Activated CD8-positive, alpha-beta memory T cell treated with anti-CD3 and anti-CD28 coated beads, Interleukin-2, amount 10 ng/mL, durations not matched to agents 7 days and 5 days (primary cell): ENCODE measurements around the gene COL23A1. TPM values are rescaled to one million over a fixed set of nuclear protein-coding genes. Genes with fewer than 3 reads are reported as not detected.

ENCODE experiments used
- ATAC-seq: fragments of 150-1000 bp; cut with Tn5 transposase; one replicate; pipeline ENCODE4 v1.10.0; 2021; ENCODE audit warnings: moderate library complexity
- CTCF ChIA-PET: fragments of 350-600 bp; sonication (Branson Sonifier 250); formaldehyde crosslinking; loops from one replicate; lab custom pipeline; 2021; ENCODE audit warnings: antibody characterized with exemption; lab: Charles Lee
- DNase-seq: peaks from one replicate; pipeline ENCODE4 v3.0.0-alpha.2; 2020
- H3K27ac Mint-ChIP-seq: one replicate; pipeline ENCODE4 v1.8.0; 2021; ENCODE audit warnings: mild to moderate bottlenecking, mixed read lengths
- H3K27me3 Mint-ChIP-seq: one replicate; pipeline ENCODE4 v1.8.0; 2021; ENCODE audit warnings: mixed read lengths
- H3K36me3 Mint-ChIP-seq: one replicate; pipeline ENCODE4 v1.8.0; 2021; ENCODE audit warnings: mild to moderate bottlenecking, mixed read lengths
- H3K4me1 Mint-ChIP-seq: one replicate; pipeline ENCODE4 v1.8.0; 2021; ENCODE audit warnings: mixed read lengths
- H3K4me3 Mint-ChIP-seq: one replicate; pipeline ENCODE4 v1.8.0; 2021; ENCODE audit warnings: mild to moderate bottlenecking, moderate library complexity, mixed read lengths
- H3K9me3 Mint-ChIP-seq: one replicate; pipeline ENCODE4 v1.8.0; 2022; ENCODE audit warnings: low read depth, mixed read lengths
- total RNA-seq, 2 experiments: library from RNA; stranded (reverse); gene quantifications; one replicate each; pipeline ENCODE4 v1.2.3, GENCODE V29; 2021

COL23A1 gene
- total RNA-seq, 2 experiments from 2014 or later: 0.18 to 0.19 TPM

GRCh38 chr5:178514851-178515418 lies 75.3 kb downstream of the COL23A1 start:
- no peaks in the 10 kb centered on the region for H3K4me1 Mint-ChIP-seq
- DNase-seq: no peak
- CTCF ChIA-PET: no interaction called here
- no peaks in the 10 kb centered on the region for H3K36me3 Mint-ChIP-seq
- ATAC-seq: no peak
- no peak overlapping the region for H3K4me3 Mint-ChIP-seq
- no peak overlapping the region for H3K27ac Mint-ChIP-seq
- H3K9me3 Mint-ChIP-seq: no peaks in the 10 kb centered on the region
- H3K27me3 Mint-ChIP-seq: no peaks in the 10 kb centered on the region

- peaks cover 2% of the 10 kb centered on the region for H3K27me3 Mint-ChIP-seq
- H3K9me3 Mint-ChIP-seq: no peaks in the 10 kb centered on the region
- ATAC-seq (no peak), DNase-seq (no peak)
- no peaks in the 10 kb centered on the region for H3K4me1 Mint-ChIP-seq
- H3K36me3 Mint-ChIP-seq: no peaks in the 10 kb centered on the region
- H3K4me3 Mint-ChIP-seq: no peak overlapping the region
- CTCF ChIA-PET: no interaction called here
- H3K27ac Mint-ChIP-seq: no peak overlapping the region
Observed at GRCh38 chr5:178511172-178511571, 79.0 kb downstream of the COL23A1 start.

- Mint-ChIP-seq H3K36me3 (no peaks in the 10 kb centered on the region), H3K4me1 (no peaks in the 10 kb centered on the region), H3K9me3 (no peaks in the 10 kb centered on the region), H3K27me3 (peaks cover 2% of the 10 kb centered on the region), H3K4me3 (no peak overlapping the region), H3K27ac (no peak overlapping the region)
- ATAC-seq: no peak
- no peak for DNase-seq
- CTCF ChIA-PET: interaction anchor here (0.6 kb wide), 1 partner anchor 1039 kb away, joined by 3 read pairs; no protein-coding TSS in a partner anchor
Observed at GRCh38 chr5:178509491-178510057, 80.6 kb downstream of the COL23A1 start.

- Mint-ChIP-seq H3K27me3 (peaks cover 2% of the 10 kb centered on the region), H3K4me3 (no peak overlapping the region), H3K4me1 (no peaks in the 10 kb centered on the region), H3K36me3 (no peaks in the 10 kb centered on the region), H3K9me3 (no peaks in the 10 kb centered on the region), H3K27ac (no peak overlapping the region)
- no peak for DNase-seq
- ATAC-seq: no peak
- CTCF ChIA-PET: no interaction called here
Observed at GRCh38 chr5:178507151-178507932, 82.9 kb downstream of the COL23A1 start.

GRCh38 chr5:178505639-178506407 lies 84.4 kb downstream of the COL23A1 start:
- CTCF ChIA-PET: no interaction called here
- Mint-ChIP-seq H3K36me3 (no peaks in the 10 kb centered on the region), H3K4me1 (no peaks in the 10 kb centered on the region), H3K9me3 (no peaks in the 10 kb centered on the region), H3K27me3 (peaks cover 2% of the 10 kb centered on the region), H3K27ac (no peak overlapping the region), H3K4me3 (no peak overlapping the region)
- ATAC-seq (no peak), DNase-seq (no peak)

GRCh38 chr5:178504340-178504960 lies 85.7 kb downstream of the COL23A1 start:
- no peak overlapping the region for H3K27ac Mint-ChIP-seq

GRCh38 chr5:178502401-178503100 lies 87.6 kb downstream of the COL23A1 start:
- Mint-ChIP-seq H3K36me3 (no peaks in the 10 kb centered on the region), H3K4me1 (no peaks in the 10 kb centered on the region), H3K9me3 (no peaks in the 10 kb centered on the region), H3K27me3 (no peaks in the 10 kb centered on the region), H3K27ac (no peak overlapping the region), H3K4me3 (no peak overlapping the region)
- DNase-seq (no peak), ATAC-seq (no peak)
- CTCF ChIA-PET: no interaction called here

More at GRCh38 chr5:178504340-178504960, 85.7 kb downstream of the COL23A1 start:
- Mint-ChIP-seq H3K36me3 (no peaks in the 10 kb centered on the region), H3K27me3 (peaks cover 2% of the 10 kb centered on the region), H3K4me3 (no peak overlapping the region), H3K4me1 (no peaks in the 10 kb centered on the region), H3K9me3 (no peaks in the 10 kb centered on the region)
- CTCF ChIA-PET: no interaction called here
- no peak for ATAC-seq
- DNase-seq: no peak

GRCh38 chr5:178499352-178499751 lies 90.8 kb downstream of the COL23A1 start:
- Mint-ChIP-seq H3K36me3 (no peaks in the 10 kb centered on the region), H3K4me3 (no peak overlapping the region), H3K27me3 (peaks cover 3% of the 10 kb centered on the region), H3K4me1 (no peaks in the 10 kb centered on the region), H3K27ac (no peak overlapping the region), H3K9me3 (no peaks in the 10 kb centered on the region)
- CTCF ChIA-PET: no interaction called here
- DNase-seq (no peak), ATAC-seq (no peak)

GRCh38 chr5:178496642-178497041 lies 93.6 kb downstream of the COL23A1 start:
- ATAC-seq (no peak), DNase-seq (no peak)
- H3K36me3 Mint-ChIP-seq: no peaks in the 10 kb centered on the region
- CTCF ChIA-PET: no interaction called here
- H3K27me3 Mint-ChIP-seq: peaks cover 3% of the 10 kb centered on the region
- H3K27ac Mint-ChIP-seq: no peak overlapping the region
- H3K4me3 Mint-ChIP-seq: no peak overlapping the region
- no peaks in the 10 kb centered on the region for H3K9me3 Mint-ChIP-seq
- no peaks in the 10 kb centered on the region for H3K4me1 Mint-ChIP-seq

- Mint-ChIP-seq H3K27me3 (peaks cover 3% of the 10 kb centered on the region), H3K9me3 (no peaks in the 10 kb centered on the region), H3K4me1 (no peaks in the 10 kb centered on the region), H3K4me3 (no peak overlapping the region), H3K27ac (no peak overlapping the region), H3K36me3 (no peaks in the 10 kb centered on the region)
- DNase-seq (no peak), ATAC-seq (no peak)
- CTCF ChIA-PET: no interaction called here
Observed at GRCh38 chr5:178496214-178496613, 94.0 kb downstream of the COL23A1 start.

- Mint-ChIP-seq H3K9me3 (no peaks in the 10 kb centered on the region), H3K27me3 (peaks cover 3% of the 10 kb centered on the region), H3K27ac (no peak overlapping the region), H3K36me3 (no peaks in the 10 kb centered on the region), H3K4me3 (no peak overlapping the region), H3K4me1 (no peaks in the 10 kb centered on the region)
- DNase-seq (no peak), ATAC-seq (no peak)
- CTCF ChIA-PET: no interaction called here
Observed at GRCh38 chr5:178495706-178496105, 94.5 kb downstream of the COL23A1 start.

- no peak overlapping the region for H3K27ac Mint-ChIP-seq
- no peaks in the 10 kb centered on the region for H3K4me1 Mint-ChIP-seq
- no peaks in the 10 kb centered on the region for H3K9me3 Mint-ChIP-seq
- no peak for DNase-seq
- no peak overlapping the region for H3K4me3 Mint-ChIP-seq
- CTCF ChIA-PET: no interaction called here
- no peak for ATAC-seq
- H3K27me3 Mint-ChIP-seq: peaks cover 1% of the 10 kb centered on the region
- no peaks in the 10 kb centered on the region for H3K36me3 Mint-ChIP-seq
Observed at GRCh38 chr5:178492278-178492677, 97.9 kb downstream of the COL23A1 start.
